Stimulated activated CD4-positive, alpha-beta T cell treated with anti-CD3 and anti-CD28 coated beads, Interleukin-12 subunit alpha, Interleukin-12 subunit beta, amount 100 ng/mL, for 48 hours (primary cell): ENCODE results near the gene FAXC.
"Not testable (repeated sequence)": the region's sequence is repeated elsewhere in the genome, so short reads cannot be mapped to it uniquely, and the experiment has no call there.

Experiments used
- DNase-seq, 3 donors: peaks; one replicate each; pipeline ENCODE4 v3.0.0-alpha.2; 2020; ENCODE audit warnings: low read depth in 2 of 3, low spot score in 1 of 3

The FAXC gene

DNA sequence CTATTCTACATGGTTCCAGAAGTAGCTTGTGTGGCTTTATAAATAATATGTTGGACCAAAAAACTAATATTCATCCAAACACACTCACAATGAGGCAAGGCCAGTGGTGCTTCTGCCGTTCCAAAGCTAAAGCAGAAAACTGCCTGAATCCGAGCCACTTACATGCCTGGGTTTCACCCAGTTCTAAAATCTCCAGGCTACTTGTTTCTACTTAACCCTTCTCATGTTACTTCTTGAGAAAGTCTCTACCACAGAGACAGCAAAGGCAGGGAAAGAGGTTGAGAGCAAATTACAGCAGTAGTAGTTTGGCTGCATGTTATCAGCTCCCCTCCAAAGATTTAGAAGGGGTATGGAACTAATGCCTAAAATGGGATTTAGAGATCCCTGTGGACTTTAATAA lies 62.0 kb downstream of the FAXC start:
- no peak for DNase-seq

DNA sequence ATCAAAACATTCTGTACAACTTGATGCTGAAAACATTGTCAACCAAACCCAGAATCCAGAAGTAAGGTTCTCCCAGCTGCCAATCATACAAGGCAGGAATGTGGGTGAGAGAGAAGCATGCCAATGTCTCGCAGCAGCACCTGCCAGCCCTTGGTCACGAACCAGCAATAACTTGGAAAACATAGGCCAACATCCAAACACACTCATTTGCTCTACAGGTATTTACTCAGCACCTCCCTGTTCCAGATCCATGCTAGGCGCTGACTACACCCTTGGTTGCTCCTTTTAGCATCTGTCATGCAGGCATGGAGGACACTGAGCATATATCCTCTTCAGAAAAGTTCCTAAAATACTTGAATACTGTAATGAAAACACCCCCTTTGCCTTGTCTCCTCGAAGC lies 63.6 kb downstream of the FAXC start:
- no peak for DNase-seq

DNA sequence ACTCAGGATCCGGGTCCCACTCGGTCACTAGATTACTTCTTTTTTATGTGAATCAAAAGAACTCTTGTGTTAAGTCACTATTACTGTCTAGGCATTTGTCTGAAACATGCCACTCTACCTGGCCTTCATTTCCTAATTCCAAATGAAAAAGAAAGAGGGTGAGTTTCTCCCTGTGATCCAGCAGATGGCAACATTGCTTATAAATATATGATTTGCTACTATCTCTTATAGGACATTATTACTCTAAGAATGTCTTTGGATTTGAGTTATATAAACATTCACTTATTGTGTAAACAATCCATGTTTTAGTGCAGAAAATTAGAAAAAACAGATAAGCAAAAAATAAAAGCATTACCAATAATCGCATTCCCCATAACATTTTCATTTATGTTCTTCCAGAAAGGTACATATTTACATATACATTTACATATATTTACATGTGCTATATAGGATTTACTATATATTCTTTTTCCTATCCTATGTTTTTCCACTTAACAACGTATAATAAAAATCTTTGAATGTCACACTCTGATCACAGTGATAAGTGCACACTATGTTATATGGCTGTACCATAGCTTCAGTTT lies 66.9 kb downstream of the FAXC start:
- DNase-seq = no peak

DNA sequence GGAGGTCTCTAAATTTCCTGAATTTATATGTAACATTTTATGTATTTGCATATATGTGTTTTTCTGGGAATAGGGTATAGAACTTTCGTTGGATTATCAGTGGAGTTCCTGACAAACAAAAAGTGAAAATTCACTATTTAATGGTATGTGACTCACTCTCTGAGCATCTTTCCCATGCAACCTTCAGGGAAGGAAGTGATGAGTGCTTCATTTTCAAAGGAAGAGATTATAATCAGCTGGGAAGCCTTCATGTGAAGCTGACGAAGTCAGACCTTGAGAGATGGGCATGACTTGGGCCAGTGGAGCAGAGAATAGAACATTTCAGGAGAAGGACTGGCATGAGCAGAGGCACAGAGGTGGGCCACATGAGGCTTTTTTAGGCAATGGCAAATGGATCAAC lies 72.7 kb downstream of the FAXC start:
- no peak for DNase-seq

DNA sequence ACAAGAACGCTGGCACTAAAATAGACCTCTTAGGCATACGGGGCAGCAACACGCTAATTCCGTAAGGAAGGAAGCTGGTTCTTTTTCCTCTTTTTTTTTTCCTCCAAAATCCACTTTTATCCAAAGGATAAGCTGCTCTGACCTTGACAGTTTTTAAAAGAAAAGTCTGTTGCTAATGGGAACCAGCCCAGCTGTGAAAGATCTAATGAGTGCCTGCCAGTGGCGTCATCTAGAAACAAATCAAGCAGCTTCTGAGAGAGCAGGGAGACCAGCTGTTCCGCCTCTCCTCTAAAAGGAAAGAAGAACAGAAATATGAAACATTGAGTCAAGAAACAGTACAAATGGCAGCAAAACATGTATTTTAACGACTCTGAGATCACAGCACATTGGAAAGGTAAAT lies 78.6 kb downstream of the FAXC start:
- DNase-seq = no peak

DNA sequence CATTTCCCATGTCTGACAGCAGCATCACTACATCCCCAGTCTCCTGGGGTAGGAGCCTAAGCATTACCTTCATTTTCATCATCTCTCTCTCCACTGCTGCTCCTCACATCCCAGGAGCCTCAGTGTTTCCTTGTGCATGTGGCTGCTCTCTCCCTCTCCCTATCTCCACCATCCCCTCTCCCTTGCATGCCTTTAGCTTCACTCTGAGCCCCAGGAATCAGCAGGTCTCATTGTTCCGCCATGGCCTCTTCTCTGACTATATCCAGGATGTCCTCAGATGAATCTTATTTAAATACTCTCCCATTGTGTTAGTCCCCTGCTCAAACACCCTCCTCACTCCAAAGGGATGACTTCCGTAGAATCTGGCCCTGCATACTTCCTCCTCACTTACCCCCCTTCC lies 79.4 kb downstream of the FAXC start:
- no peak for DNase-seq

DNA sequence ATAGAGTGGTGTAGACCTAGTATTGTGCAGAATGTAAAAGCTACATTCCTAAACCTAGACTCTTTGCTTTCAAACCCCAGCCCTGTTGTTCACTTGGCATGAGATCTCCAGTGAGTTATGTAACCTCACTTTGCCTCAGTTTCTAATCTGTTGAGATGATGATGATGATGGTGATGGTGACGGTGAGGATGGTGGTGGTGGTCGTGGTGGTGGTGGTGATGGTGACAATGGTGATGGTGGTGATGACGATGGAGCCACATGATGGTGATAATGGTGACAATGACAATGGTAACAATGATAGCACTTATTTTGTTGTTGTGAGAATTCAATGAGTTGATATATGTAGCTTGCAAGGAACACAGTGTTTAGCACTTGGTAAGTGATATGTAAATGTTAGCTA lies 80.3 kb downstream of the FAXC start:
- DNase-seq = no peak

DNA sequence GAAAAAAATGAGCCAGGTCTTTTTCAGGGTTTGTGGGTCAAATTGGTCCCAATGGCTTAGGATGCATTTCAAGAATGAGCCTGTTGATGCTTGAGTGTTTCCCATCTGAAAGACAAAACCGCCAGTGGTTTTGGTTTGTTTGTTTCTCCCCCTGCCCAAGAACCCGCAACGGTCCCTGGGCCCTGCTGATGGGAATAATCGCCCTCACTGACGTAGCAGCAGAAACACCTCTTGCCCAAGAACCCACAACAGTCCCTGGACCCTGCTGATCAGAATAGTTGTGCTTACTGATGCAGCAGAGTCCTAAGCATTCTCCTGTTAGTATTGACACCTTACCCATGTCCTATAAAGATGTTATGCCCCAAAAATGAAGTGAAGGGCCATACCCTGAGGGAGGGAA lies 82.5 kb downstream of the FAXC start:
- DNase-seq = not testable (repeated sequence)

DNA sequence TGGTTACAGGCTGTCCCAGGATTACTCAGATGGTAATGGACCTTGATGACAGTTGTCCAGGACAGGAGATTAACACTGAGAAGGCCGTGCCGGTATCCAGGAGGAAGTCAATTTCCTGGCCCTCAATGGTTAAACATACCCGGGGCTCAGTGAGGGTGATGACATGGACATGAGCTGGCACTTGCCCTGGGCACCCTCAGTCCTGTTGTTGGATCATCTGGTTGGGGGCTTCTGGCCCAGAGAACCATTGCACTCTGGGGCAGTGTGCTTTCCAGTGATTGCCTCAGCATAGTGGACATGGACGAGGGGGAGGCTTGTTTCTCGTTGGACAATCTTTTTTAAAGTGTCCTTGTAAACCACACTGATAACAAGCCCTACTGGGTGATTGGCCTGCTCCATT lies 84.0 kb downstream of the FAXC start:
- not testable (repeated sequence) for DNase-seq

DNA sequence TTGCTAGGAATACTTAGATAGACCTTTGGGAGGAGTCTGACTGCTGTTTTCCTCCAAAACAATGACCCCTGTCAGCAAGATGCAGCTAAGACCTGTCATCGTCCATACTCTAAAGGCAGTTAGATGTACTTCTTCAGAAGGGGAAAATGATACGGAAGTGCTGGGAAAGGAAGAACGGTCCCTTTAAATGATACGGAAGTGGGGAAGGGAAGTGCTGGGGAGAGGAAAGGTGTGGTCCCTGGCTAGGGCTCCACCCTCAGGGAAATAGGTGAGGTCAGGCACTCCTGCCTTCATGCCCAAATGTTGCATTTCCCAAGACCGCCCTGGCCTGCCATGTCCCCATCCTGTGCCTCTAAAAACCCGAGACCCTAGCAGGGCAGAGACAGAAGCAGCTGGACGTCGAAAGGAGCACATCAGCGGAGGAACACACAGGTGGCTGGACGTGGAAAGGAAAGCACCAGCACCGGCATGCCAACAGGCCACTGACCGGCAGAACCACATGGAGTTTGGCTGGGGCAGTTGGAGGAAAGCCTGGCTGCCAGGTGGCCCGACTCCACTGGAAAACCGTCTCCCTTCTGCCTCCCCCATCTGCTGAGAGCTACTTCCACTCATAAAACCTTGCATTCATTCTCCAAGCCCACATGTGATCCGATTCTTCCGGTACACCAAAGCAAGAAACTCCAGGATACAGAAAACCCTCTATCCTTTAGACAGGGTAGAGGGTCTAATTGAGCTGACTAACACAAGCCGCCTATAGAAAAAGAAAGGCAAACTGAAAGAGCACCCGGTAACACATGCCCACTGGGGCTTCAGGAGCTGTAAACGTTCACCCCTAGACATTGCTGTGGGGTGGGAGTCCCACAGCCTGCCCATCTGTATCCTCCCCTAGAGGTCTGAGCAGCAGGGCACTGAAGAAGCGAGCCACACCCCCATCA lies 94.6 kb downstream of the FAXC start:
- no peak for DNase-seq

DNA sequence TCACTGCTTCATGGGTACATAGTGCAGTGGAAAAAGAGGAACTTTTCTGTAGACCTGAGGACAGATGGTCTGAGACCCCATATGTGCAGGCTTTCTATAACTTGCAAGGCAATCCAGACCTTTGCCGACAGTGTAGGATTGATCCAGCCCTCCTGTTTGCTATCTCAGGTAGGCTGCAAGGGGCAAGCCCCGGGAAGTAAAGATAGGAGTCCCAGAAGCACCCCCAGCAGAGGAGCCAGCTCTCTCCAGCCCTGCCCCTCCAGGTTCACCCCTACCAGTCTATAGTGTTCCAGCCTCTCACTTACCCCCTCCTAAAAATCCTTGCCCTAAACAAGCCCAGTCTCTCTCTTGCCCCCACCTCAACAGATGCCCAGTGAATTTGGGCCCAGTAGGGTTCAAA lies 96.2 kb downstream of the FAXC start:
- no peak for DNase-seq

DNA sequence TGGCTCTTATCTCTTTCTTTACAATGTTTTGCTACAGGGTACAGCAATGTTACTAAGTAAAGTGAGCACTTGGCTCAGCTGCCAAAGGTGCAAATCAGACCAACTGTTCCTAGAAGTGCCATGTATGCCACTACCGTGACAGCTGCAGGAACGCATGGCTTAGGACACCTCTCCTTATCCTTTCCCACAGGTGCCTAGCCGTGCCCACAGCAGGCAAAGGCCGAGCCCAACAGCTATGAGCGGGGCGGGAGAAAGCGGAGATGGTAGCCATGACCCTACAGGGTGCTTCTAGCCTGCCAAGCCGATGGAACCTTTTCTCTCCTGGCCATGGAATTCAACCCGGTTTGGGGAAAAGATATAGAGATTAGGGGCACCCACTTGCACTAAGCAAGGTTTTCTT lies 97.1 kb downstream of the FAXC start:
- DNase-seq = no peak

DNA sequence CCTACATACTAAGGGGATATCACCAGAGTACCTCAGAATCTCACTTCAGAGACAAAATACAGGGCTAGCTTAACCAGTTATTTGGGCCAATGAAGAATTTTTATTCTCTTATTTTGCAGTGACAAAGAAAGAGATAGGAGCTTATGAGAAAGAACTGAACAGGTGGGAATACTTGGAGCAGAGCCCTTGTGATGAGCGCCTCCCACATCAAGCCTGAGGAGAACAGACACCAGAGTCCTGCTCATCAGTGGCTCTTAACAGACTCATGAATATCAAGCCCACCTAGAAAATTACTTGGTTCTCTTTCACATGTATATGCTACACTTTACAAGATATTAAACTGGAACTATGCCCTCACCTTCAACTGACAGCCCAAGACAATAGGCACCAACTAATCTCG lies 99.0 kb downstream of the FAXC start:
- DNase-seq = no peak

DNA sequence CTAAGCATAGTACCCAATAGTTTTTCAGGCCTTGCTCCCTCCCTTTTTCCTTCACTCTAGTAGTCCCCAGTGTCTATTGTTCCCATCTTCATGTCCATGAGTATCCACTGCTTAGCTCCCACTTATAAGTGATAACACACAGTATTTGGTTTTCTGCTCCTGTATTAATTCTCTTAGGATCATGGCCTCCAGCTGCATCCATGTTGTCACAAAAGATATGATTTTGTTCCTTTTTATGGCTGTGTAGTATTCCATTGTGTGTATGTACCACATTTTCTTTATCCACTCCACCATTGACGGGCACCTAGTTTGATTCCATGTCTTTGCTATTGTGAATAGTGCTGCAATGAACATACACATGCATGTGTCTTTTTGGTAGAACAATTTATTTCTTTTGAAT lies 102.9 kb downstream of the FAXC start:
- DNase-seq = no peak

DNA sequence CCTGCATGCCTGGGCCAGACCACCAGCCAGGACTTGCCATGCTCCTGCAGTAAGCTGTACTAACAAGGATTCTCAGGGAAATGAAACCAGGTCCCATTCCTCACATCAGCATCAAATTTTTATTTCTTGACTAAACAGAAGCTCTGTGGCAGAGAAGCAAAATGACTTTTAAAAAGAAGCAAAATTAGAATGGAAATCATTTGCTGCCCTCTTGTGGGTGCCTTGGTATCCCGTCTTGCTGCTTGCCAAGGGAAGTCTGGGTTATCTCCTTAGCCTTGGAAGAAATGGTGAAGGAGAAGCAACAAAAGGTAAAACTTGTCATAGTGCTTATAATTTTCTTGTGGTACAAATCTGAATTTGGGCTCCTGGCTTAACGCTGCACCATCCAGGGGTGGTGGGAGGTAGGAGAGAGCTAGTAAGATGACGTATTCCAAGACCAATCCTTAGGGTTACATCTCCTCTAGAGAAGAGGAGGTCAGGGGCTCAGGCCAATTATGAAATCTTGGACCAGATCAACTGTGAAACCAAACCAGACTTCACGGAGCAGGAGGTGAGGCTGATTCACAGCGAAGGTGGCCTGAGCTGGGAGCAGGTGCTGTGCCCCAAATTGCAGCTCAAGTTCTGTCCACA lies 107.5 kb downstream of the FAXC start:
- no peak for DNase-seq

DNA sequence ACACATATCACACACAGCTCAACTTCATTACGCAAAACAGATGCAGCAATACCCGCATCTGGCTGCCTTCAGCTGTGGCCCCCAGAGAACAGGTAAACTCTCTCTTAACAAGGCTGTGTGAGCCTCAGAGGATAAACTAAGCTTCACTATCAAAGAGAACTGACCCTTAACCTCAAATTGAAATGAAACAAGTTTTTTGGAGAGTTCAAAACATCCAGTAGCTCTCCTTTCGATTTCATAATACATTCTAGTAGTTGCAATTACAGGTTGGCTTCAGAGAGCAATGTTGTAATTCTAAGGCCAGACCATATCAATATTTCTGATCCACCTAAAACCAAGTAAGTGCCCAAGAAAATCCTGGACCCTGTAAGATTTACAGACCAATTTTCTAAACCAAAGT lies 113.5 kb downstream of the FAXC start:
- DNase-seq = no peak

DNA sequence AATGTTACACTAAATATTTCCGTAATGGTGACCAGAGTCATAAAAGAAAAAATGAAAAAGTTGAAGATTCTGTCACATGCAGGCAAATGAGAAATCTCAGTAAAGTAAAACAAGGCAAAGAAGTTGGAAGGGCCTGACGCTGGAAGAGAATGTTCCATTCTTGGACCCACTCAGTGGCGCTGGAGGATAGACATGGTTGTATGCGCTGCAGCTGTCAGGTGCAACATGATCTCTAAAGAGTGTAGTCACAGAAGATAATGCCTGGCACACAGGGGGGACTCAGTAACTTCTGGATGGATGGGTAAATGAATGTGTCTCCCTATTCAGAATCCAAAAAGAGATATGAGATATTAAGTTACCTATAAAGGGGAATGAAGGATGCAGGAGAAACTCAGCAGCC lies 116.3 kb downstream of the FAXC start:
- no peak for DNase-seq

DNA sequence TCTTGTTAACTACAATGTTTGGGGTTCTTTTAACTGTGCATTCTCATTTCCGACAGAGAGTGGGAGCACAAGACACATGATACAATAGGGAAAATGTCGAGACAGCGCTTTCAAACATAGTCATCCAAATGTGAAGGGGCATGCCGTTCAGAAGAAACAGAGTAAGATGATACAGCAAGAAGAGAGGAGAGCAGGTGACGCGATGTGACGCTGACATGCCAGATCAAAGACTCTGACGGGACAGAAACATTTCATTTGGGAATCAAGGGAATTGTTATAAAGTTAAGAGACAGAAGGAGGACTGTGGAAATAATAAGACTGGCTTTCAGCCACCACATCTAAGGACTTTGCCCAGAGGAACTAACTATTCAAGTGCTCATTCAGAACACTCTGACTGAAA lies 117.4 kb downstream of the FAXC start:
- DNase-seq = no peak

DNA sequence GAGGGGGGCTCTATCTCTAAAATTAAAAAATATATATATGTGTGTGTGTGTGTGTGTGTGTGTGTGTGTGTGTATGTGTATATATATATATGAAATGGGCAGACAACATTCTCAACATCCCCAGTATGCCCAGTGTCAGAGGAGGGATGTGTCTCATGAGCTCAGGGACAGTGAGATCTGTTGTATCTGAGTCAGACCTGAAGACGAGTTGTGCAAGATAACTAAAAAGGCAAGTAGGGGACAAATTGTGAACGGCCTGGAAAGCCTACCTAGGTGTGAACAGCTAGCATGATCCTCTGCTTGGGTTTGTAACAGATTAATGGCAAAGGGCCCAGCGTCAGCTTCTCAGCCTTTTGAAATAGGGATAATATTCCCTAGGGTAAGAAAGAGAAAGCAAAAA lies 124.3 kb downstream of the FAXC start:
- DNase-seq = no peak
